ENCODE results near the gene DAPK1. TPM values are rescaled to one million over a fixed set of nuclear protein-coding genes. Genes with fewer than 3 reads are reported as not detected.

The DAPK1 gene
- total RNA-seq, 4 donors from 2014 or later: 19.1 to 44.8 (median 40.4) TPM

GRCh38 chr9:87630846-87631245, 133.2 kb downstream of the DAPK1 start:
- Histone ChIP-seq H3K27ac (no peak overlapping the region), H3K4me1 (no peaks in the 10 kb centered on the region), H3K9me3 (no peaks in the 10 kb centered on the region), H3K27me3 (no peaks in the 10 kb centered on the region), H3K36me3 (no peaks in the 10 kb centered on the region), H3K4me3 (no peak overlapping the region)
- intact Hi-C loops (cut with DNase I; ENCODE audit: low total_unique reads): no loop called here
- TF ChIP-seq POLR2A (IDR thresholded peaks at IDR 0.05): no peak
- no peak for TF ChIP-seq CTCF (IDR thresholded peaks at IDR 0.05)
- DNase-seq: no peak

GRCh38 chr9:87635656-87636501, 138.2 kb downstream of the DAPK1 start:
- Histone ChIP-seq H3K4me1 (no peaks in the 10 kb centered on the region), H3K36me3 (no peaks in the 10 kb centered on the region), H3K27me3 (no peaks in the 10 kb centered on the region), H3K27ac (no peak overlapping the region), H3K9me3 (no peaks in the 10 kb centered on the region), H3K4me3 (no peak overlapping the region)
- TF ChIP-seq CTCF (IDR thresholded peaks at IDR 0.05) (no peak), POLR2A (IDR thresholded peaks at IDR 0.05) (no peak)
- intact Hi-C loops (cut with DNase I; ENCODE audit: low total_unique reads): no loop called here
- no peak for DNase-seq

GRCh38 chr9:87638292-87638691, 140.6 kb downstream of the DAPK1 start:
- intact Hi-C loops (cut with DNase I; ENCODE audit: low total_unique reads): no loop called here
- TF ChIP-seq POLR2A (IDR thresholded peaks at IDR 0.05) (no peak), CTCF (IDR thresholded peaks at IDR 0.05) (no peak)
- H3K4me3 ChIP-seq: no peak overlapping the region
- no peaks in the 10 kb centered on the region for H3K4me1 ChIP-seq
- H3K9me3 ChIP-seq: no peaks in the 10 kb centered on the region
- DNase-seq: no peak
- no peaks in the 10 kb centered on the region for H3K36me3 ChIP-seq
- H3K27ac ChIP-seq: no peak overlapping the region
- H3K27me3 ChIP-seq: no peaks in the 10 kb centered on the region

- H3K27me3 ChIP-seq: no peaks in the 10 kb centered on the region
- no peaks in the 10 kb centered on the region for H3K9me3 ChIP-seq
- intact Hi-C loops (cut with DNase I; ENCODE audit: low total_unique reads): no loop called here
- no peak for TF ChIP-seq POLR2A (IDR thresholded peaks at IDR 0.05)
- TF ChIP-seq CTCF (IDR thresholded peaks at IDR 0.05): no peak
- DNase-seq: no peak
- no peaks in the 10 kb centered on the region for H3K36me3 ChIP-seq
- H3K4me1 ChIP-seq: no peaks in the 10 kb centered on the region
- no peak overlapping the region for H3K27ac ChIP-seq
- H3K4me3 ChIP-seq: no peak overlapping the region
These were observed 142.3 kb downstream of the DAPK1 start for GRCh38 chr9:87639949-87640348.

GRCh38 chr9:87640385-87640795, 142.7 kb downstream of the DAPK1 start:
- Histone ChIP-seq H3K4me3 (no peak overlapping the region), H3K36me3 (no peaks in the 10 kb centered on the region), H3K9me3 (no peaks in the 10 kb centered on the region), H3K4me1 (no peaks in the 10 kb centered on the region), H3K27me3 (no peaks in the 10 kb centered on the region), H3K27ac (no peak overlapping the region)
- no peak for DNase-seq
- intact Hi-C loops (cut with DNase I; ENCODE audit: low total_unique reads): no loop called here
- TF ChIP-seq CTCF (IDR thresholded peaks at IDR 0.05) (no peak), POLR2A (IDR thresholded peaks at IDR 0.05) (no peak)
